NT2/D1 (cell line): ENCODE results near the gene BTNL3.

Source experiments
- SUZ12 ChIP-seq: IDR thresholded peaks from 2 replicates; pipeline ENCODE4 v1.6.1; 2011; ENCODE audit not compliant: insufficient read length, insufficient read depth; ENCODE audit errors: extremely low read depth
- YY1 ChIP-seq: IDR thresholded peaks from 2 replicates; pipeline ENCODE4 v1.6.1; 2011; ENCODE audit not compliant: insufficient read length, insufficient read depth
- ZNF274 ChIP-seq: IDR thresholded peaks from 2 replicates; pipeline ENCODE4 v1.6.1; 2011; ENCODE audit warnings: mild to moderate bottlenecking, low read depth, low read length

DNA sequence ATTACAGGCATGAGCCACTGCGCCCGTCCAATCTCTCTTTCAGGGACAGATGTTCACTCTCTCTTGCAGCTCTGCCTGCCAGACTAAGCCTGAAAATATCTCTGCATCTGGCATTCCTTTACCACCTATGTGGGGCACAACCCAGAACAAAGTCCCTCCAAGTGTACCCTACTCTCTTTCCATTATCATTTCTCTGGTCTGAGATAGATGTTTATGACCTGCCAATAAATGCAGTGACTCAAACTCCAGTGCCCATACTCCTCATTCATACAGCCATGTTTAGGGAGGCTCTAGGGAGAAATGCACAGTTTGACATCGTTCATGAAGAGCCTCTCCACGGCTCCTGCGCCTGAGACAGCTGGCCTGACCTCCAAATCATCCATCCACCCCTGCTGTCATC is at the start of gene BTNL3:
- TF ChIP-seq YY1, result no peak
- no peak for TF ChIP-seq ZNF274
- no peak for TF ChIP-seq SUZ12
